ENCODE measurements around the gene TMEM198.

- TF ChIP-seq CTCF (IDR thresholded peaks at IDR 0.05; ENCODE audit: low read depth, low read length, poor library complexity, severe bottlenecking) (no peak), EZH2phosphoT487 (IDR thresholded peaks at IDR 0.05; ENCODE audit: borderline replicate concordance, low read length) (no peak)
These were observed 47.5 kb upstream of the TMEM198 start for GRCh38 chr2:219496247-219496824.

Data from DOHH2 (cell line).